GF-D8 (cell line): ENCODE data around the gene ZSCAN5C.
"Not testable (repeated sequence)": the region's sequence is repeated elsewhere in the genome, so short reads cannot be mapped to it uniquely, and the experiment has no call there.

Experiments used
- DNase-seq: peaks from one replicate; lab custom pipeline; 2025; lab: John Stamatoyannopoulos, UW

The ZSCAN5C gene

GRCh38 chr19:56191711-56192110 lies 10.4 kb upstream of the ZSCAN5C start:
- no peak for DNase-seq

DNA sequence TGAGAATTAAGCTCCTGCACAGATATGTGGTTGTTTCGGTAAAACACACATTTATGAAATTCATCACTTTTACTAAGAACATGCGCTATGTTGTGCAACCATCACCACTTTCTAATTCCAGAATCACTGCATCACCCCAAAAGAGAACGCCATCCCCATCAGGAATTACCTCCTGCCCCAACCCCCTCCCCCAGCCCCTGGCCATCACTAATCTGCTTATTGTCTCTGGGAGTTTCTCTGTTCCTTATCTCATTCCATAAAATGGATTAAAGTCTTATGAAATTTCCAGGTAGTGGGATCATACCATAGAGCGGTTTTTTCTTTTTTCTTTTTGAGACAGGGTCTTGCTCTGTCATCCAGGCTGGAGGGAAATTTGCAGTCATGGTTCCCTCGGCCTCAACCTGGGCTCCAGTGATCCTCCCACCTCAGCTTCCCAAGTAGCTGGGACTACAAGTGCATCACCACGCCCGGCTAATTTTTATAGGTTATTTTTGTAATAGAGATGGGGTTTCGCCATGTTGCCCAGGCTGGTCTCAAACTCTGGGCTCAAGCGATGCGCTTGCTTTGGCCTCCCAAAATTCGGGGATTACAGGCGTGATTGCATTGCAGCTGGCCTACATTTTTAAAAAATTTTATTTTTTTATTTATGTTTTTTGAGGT lies 8.0 kb upstream of the ZSCAN5C start:
- DNase-seq = no peak

DNA sequence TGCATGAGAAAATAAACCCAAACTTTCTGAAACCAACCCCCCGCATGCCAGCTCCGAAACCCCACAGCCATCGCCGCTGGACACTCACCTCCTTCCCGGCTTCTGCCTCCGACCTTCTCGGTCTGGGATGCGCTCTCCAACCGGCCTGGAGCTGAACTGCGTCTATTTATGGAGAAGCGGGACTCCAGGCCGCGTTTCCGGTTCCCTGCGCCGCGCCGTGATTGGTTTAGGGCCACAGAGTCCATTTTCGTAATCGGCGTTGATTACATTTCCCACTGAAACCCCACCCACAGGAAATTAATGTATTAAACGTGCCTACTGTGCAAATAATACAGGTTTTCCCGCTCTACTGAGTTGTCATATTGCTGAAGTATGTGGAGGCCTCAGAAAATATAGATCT lies 4.4 kb upstream of the ZSCAN5C start, which contains the start of gene ZSCAN5B:
Gene ZSCAN5B (minus strand): TSS at position 138 of the 400 bp plus-strand sequence. CDS start 4,731 bp downstream, outside the sequence.
- not testable (repeated sequence) for DNase-seq

DNA sequence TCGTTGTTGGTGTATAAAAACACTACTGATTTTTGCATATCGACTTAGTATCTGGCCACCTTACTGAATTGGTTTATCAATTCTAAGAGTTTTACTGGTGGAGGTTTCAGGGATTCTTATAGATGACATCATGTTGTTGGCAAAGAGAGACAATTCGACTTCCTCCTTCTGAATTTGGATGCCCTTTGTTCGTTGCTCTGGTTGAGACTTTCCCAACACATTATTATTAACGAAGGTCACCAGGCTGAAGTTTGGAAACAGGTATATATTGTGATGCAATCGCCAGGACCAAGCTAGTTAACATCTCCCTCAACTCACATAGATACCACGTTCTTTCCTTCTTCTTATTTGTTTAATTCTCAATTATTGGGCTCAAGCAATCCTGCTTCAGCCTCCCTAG lies 2.4 kb upstream of the ZSCAN5C start:
- no peak for DNase-seq

- not testable (repeated sequence) for DNase-seq
These were observed 5.5 kb downstream of the ZSCAN5C start for GRCh38 chr19:56207581-56207980.

GRCh38 chr19:56209091-56209490 lies 7.0 kb downstream of the ZSCAN5C start:
- no peak for DNase-seq

GRCh38 chr19:56210036-56210435 lies 8.0 kb downstream of the ZSCAN5C start:
- not testable (repeated sequence) for DNase-seq

DNA sequence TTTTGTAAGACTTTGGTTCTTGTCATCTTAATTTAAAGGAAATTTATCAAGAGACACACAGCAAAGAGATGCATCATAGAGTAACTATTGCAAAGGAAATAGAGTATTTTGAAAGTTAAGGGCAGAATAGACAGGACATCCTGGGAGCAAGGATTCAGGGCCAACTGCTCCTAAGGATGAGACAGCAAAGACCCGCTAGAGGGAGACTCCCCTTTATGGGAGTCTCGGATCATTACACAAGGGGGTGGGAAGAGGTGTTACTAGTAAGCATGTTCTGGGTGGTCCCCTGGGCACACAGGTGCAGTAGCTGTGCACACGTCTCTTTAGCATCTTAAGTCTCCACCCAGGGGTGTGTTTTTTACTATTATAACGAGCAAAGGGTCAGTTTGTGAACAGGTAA lies 9.6 kb downstream of the ZSCAN5C start:
- DNase-seq = no peak

- no peak for DNase-seq
These were observed 15.2 kb downstream of the ZSCAN5C start for GRCh38 chr19:56217039-56217949.

DNA sequence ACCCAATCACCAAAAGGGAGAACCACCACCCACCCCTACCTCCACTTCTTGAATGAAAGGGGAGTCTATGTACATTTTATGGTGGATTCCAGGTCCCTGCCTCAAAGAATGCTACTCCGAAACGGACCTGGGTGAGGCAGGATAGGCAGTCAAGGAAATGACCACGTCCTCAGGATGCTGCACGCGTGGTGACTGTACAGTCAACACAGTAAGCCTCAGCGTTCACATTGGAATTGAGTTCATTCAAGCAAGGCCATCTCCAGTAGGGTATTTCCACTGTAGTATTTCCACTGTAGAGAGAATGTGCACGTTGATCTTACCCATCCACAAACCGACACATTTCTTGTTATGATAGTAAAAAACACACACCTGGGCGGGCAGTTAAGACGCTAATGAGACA lies 16.9 kb downstream of the ZSCAN5C start:
- no peak for DNase-seq

GRCh38 chr19:56221442-56221841 lies 19.4 kb downstream of the ZSCAN5C start:
- not testable (repeated sequence) for DNase-seq

GRCh38 chr19:56221851-56222250 lies 19.8 kb downstream of the ZSCAN5C start:
- no peak for DNase-seq

GRCh38 chr19:56222901-56223300 lies 20.8 kb downstream of the ZSCAN5C start:
- DNase-seq = no peak

DNA sequence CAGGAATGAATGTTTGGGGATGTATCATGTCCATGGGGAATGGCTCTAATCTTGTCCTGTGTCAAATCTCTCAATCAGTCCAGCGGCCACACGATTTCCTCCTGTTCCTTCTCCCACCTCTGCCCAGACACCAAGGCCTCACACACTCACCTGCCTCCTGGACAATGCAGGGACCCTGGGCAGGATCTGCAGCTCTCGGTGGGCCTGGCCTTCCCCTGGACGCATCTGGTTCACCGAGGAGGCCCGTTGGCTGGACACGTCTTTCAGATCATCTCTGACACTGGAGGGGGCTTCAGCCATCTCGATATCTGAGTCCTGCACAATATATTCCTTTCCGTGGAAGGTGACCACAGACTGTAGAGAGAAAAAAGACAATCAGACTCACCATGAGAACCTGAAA lies 21.4 kb downstream of the ZSCAN5C start:
- no peak for DNase-seq

GRCh38 chr19:56245121-56245740 lies 43.2 kb downstream of the ZSCAN5C start:
- no peak for DNase-seq

DNA sequence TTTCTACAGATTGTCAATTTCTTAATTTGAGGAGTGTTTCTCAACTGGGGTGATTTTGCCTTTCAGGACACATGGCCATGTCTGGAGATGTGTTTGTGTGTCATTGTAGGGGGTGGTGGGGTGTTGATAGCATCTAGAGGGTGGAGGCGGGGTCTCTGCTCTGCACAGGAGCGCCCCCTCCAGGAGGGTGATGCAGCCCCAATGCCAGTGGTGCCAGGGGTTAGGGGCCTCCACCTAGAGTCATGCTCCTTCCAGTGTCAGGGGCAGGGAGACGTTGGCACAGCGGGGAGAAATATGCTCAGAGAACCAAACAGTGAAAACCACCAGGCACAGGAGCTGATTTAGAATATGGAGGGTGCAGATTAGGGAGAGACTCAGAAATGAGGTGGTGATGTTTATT lies 43.7 kb downstream of the ZSCAN5C start:
- DNase-seq = not testable (repeated sequence)

- DNase-seq = not testable (repeated sequence)
These were observed 46.8 kb downstream of the ZSCAN5C start for GRCh38 chr19:56248736-56249338.

DNA sequence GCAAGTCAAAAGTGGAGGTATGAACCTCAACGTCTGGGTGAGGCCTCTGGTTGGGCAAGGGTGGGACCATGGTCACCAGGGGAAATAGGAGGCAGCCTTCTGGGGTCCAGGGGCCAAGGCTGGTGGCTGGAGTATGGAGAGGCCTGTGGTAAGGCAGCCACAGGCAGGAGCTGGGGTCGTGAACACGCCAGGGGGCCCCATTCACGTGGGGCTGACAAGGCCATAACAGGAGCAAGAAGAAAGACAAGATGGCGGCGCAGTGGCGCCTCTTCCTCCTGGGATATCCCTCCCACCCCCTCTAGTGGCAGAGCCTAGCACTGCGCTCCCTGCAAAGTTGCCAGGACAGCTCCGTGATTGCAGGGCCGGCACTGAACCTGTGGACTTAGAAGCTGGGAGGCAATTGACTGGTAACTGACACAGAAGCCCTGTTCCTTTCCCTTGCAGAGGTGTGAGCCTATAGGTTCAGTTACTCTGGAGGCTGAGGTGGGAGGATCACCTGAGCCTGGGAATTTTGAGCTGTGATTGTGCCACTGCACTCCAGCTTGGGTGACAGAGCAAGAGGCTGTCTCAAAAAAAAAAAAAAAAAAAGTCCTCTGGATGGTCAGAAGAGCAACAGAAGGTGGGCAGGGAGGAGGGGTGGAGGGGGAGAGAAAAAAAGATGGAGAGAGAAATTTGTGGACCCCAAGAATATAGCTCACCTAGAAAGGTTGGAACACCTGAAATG lies 50.8 kb downstream of the ZSCAN5C start:
- DNase-seq = peak; percentile 41

- DNase-seq = peak; percentile 37
These were observed 51.7 kb downstream of the ZSCAN5C start for GRCh38 chr19:56253737-56254136.

GRCh38 chr19:56258272-56258671 lies 56.2 kb downstream of the ZSCAN5C start:
- DNase-seq = no peak
